ENCODE data around the gene CMTR1.

Gene CMTR1

GRCh38 chr6:37392821-37393220 is 40.2 kb upstream of the CMTR1 start:
- H3K4me3 ChIP-seq (IDR thresholded peaks at IDR 0.05; ENCODE audit: insufficient read depth, low read depth, low read length) = no peak overlapping the region
- no peaks in the 10 kb centered on the region for H3K36me3 ChIP-seq (ENCODE audit: insufficient read depth)
- H3K9ac ChIP-seq = no peak overlapping the region
- H3K27me3 ChIP-seq (ENCODE audit: insufficient read depth, low read depth) = no peaks in the 10 kb centered on the region
- H3K4me1 ChIP-seq (ENCODE audit: low read depth, poor library complexity, severe bottlenecking) = no peaks in the 10 kb centered on the region
- H2AFZ ChIP-seq (ENCODE audit: low read depth) = no peak overlapping the region
- TF ChIP-seq, protein P1, sequence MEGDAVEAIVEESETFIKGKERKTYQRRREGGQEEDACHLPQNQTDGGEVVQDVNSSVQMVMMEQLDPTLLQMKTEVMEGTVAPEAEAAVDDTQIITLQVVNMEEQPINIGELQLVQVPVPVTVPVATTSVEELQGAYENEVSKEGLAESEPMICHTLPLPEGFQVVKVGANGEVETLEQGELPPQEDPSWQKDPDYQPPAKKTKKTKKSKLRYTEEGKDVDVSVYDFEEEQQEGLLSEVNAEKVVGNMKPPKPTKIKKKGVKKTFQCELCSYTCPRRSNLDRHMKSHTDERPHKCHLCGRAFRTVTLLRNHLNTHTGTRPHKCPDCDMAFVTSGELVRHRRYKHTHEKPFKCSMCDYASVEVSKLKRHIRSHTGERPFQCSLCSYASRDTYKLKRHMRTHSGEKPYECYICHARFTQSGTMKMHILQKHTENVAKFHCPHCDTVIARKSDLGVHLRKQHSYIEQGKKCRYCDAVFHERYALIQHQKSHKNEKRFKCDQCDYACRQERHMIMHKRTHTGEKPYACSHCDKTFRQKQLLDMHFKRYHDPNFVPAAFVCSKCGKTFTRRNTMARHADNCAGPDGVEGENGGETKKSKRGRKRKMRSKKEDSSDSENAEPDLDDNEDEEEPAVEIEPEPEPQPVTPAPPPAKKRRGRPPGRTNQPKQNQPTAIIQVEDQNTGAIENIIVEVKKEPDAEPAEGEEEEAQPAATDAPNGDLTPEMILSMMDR (conservative IDR thresholded peaks at IDR 0.05; ENCODE audit: low read depth, low read length) = no peak
- no peaks in the 10 kb centered on the region for H3K79me2 ChIP-seq (ENCODE audit: insufficient read depth, low read depth)
- H3K4me2 ChIP-seq = no peak overlapping the region
- no peak overlapping the region for H3K27ac ChIP-seq
- H4K20me1 ChIP-seq (ENCODE audit: insufficient read depth) = no peaks in the 10 kb centered on the region

DNA sequence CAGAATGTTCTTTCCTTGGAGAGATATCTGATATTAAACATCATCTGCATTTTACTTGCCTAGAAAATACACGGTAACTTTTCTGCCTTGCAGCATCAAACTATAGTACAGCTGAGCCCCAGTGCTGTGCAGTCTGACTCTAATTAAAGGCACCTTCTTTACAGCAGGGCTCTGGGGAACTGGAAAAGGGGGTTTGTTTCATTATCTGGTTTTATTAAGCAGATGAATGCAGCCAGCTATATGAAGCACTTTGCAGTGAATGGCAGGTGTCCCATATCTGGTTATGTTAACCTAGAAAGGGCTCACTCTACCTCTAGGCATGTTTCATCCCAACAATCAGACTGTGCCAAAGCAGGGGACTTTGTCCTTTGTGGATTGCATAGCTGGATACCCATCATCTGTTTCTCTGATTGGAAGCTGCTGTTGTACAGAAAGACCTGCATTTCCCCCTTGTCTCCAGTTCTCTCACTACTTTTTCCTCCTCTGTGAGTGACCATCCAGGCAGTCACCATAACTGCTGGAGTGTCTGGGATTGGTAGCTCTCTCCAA is 39.6 kb upstream of the CMTR1 start:
- H3K9ac ChIP-seq = no peak overlapping the region
- no peaks in the 10 kb centered on the region for H3K27me3 ChIP-seq (ENCODE audit: insufficient read depth, low read depth)

GRCh38 chr6:37396571-37397180 is 36.3 kb upstream of the CMTR1 start:
- TF ChIP-seq, protein P1 (conservative IDR thresholded peaks at IDR 0.05; ENCODE audit: low read depth, low read length) = no peak
- Histone ChIP-seq H2AFZ (ENCODE audit: low read depth) (no peak overlapping the region), H4K20me1 (ENCODE audit: insufficient read depth) (no peaks in the 10 kb centered on the region), H3K36me3 (ENCODE audit: insufficient read depth) (no peaks in the 10 kb centered on the region), H3K4me1 (ENCODE audit: low read depth, poor library complexity, severe bottlenecking) (no peaks in the 10 kb centered on the region), H3K9ac (no peak overlapping the region), H3K79me2 (ENCODE audit: insufficient read depth, low read depth) (no peaks in the 10 kb centered on the region), H3K4me3 (IDR thresholded peaks at IDR 0.05; ENCODE audit: insufficient read depth, low read depth, low read length) (no peak overlapping the region), H3K27me3 (ENCODE audit: insufficient read depth, low read depth) (no peaks in the 10 kb centered on the region), H3K4me2 (no peak overlapping the region), H3K27ac (no peak overlapping the region)

More for the DNA sequence above, 39.6 kb upstream of the CMTR1 start:
- TF ChIP-seq, protein P1 (conservative IDR thresholded peaks at IDR 0.05; ENCODE audit: low read depth, low read length) = no peak
- no peak overlapping the region for H2AFZ ChIP-seq (ENCODE audit: low read depth)
- no peaks in the 10 kb centered on the region for H4K20me1 ChIP-seq (ENCODE audit: insufficient read depth)
- H3K4me1 ChIP-seq (ENCODE audit: low read depth, poor library complexity, severe bottlenecking) = no peaks in the 10 kb centered on the region
- no peaks in the 10 kb centered on the region for H3K79me2 ChIP-seq (ENCODE audit: insufficient read depth, low read depth)
- H3K4me2 ChIP-seq = no peak overlapping the region
- H3K27ac ChIP-seq = no peak overlapping the region
- H3K36me3 ChIP-seq (ENCODE audit: insufficient read depth) = no peaks in the 10 kb centered on the region
- H3K4me3 ChIP-seq (IDR thresholded peaks at IDR 0.05; ENCODE audit: insufficient read depth, low read depth, low read length) = no peak overlapping the region

DNA sequence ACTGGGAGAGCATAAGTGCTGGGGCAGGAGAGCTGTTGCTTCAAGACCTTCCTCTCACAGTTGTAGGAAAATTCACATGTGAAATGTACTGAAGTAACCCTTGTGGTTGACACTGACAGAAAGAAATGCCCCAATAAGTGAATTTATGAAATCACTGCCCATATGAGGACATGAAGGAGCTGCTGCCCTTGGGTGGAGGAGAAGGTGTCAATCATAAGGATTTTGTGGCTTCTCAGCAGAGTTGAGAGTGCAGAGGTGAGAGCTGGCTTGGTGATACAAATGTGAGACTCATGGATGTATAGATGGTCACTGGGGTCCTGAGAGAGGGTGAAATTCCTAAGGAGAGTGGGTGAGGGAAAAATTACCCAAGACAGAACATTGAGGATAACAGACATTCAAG is 33.9 kb upstream of the CMTR1 start:
- Histone ChIP-seq H3K27ac (no peak overlapping the region), H3K36me3 (ENCODE audit: insufficient read depth) (no peaks in the 10 kb centered on the region), H3K4me1 (ENCODE audit: low read depth, poor library complexity, severe bottlenecking) (no peaks in the 10 kb centered on the region), H3K27me3 (ENCODE audit: insufficient read depth, low read depth) (no peaks in the 10 kb centered on the region), H3K4me3 (IDR thresholded peaks at IDR 0.05; ENCODE audit: insufficient read depth, low read depth, low read length) (no peak overlapping the region), H2AFZ (ENCODE audit: low read depth) (no peak overlapping the region), H3K79me2 (ENCODE audit: insufficient read depth, low read depth) (no peaks in the 10 kb centered on the region), H3K9ac (no peak overlapping the region), H4K20me1 (ENCODE audit: insufficient read depth) (no peaks in the 10 kb centered on the region), H3K4me2 (no peak overlapping the region)
- TF ChIP-seq, protein P1 (conservative IDR thresholded peaks at IDR 0.05; ENCODE audit: low read depth, low read length) = no peak

Measured in KMS-11 (cell line).